Measurements from ENCODE around the gene CAMK1.

The CAMK1 gene

GRCh38 chr3:9769426-9770275, at the start of gene CAMK1:
Gene CAMK1, minus strand, starts transcription at chr3:9769947. Its CDS starts 2,198 bp downstream, at chr3:9767749.
- DNase-seq, result peak; percentile 85

GRCh38 chr3:9818666-9819335, 49.1 kb upstream of the CAMK1 start:
- DNase-seq, result no peak

GRCh38 chr3:9817436-9817835, 47.7 kb upstream of the CAMK1 start:
- DNase-seq, result no peak

- DNase-seq, result no peak
Measured at GRCh38 chr3:9815986-9816385, 46.2 kb upstream of the CAMK1 start.

GRCh38 chr3:9812870-9813483, 43.2 kb upstream of the CAMK1 start:
- DNase-seq, result no peak

GRCh38 chr3:9810846-9811245, 41.1 kb upstream of the CAMK1 start:
- no peak for DNase-seq

- no peak for DNase-seq
Measured at GRCh38 chr3:9810433-9810770, 40.7 kb upstream of the CAMK1 start.

- DNase-seq, result peak; percentile 82
Measured at GRCh38 chr3:9809615-9810432, 40.1 kb upstream of the CAMK1 start, which contains the start of gene TTLL3. Gene TTLL3, plus strand, starts transcription at chr3:9810262. Its CDS starts 400 bp downstream, at chr3:9810662.

GRCh38 chr3:9809239-9809614, 39.5 kb upstream of the CAMK1 start:
- peak; percentile 66 for DNase-seq

GRCh38 chr3:9808345-9809037, 38.7 kb upstream of the CAMK1 start:
- peak; percentile 72 for DNase-seq

- DNase-seq, result no peak
Measured at GRCh38 chr3:9807981-9808344, 38.2 kb upstream of the CAMK1 start.

- DNase-seq, result no peak
Measured at GRCh38 chr3:9806688-9807589, 37.2 kb upstream of the CAMK1 start.

GRCh38 chr3:9806137-9806536, 36.4 kb upstream of the CAMK1 start:
- DNase-seq, result no peak

GRCh38 chr3:9804996-9805395, 35.2 kb upstream of the CAMK1 start:
- no peak for DNase-seq

GRCh38 chr3:9803494-9803893, 33.7 kb upstream of the CAMK1 start:
- DNase-seq, result no peak

GRCh38 chr3:9800529-9800928, 30.8 kb upstream of the CAMK1 start:
- DNase-seq, result no peak

- DNase-seq, result no peak
Measured at GRCh38 chr3:9797196-9797945, 27.6 kb upstream of the CAMK1 start.

- DNase-seq, result no peak
Measured at GRCh38 chr3:9795207-9795606, 25.5 kb upstream of the CAMK1 start.

GRCh38 chr3:9794400-9794799, 24.7 kb upstream of the CAMK1 start:
- no peak for DNase-seq

- DNase-seq, result peak; percentile 73
Measured at GRCh38 chr3:9793161-9793781, 23.5 kb upstream of the CAMK1 start.
